HEK293T (cell line): Measurements from ENCODE around the gene SLC10A7.

Experiments used
- BHLHE40 ChIP-seq: fragments of 450-650 bp; IDR thresholded peaks from 2 replicates; pipeline ENCODE4 v1.6.1; 2016; ENCODE audit warnings: mild to moderate bottlenecking, moderate library complexity, borderline replicate concordance
- ELF4 ChIP-seq: fragments of 450-650 bp; IDR thresholded peaks from 2 replicates; pipeline ENCODE4 v1.6.1; 2017; ENCODE audit warnings: antibody characterized with exemption
- FOXA1 ChIP-seq: fragments of 450-650 bp; IDR thresholded peaks from 2 replicates; pipeline ENCODE4 v1.6.1; 2016; ENCODE audit warnings: mild to moderate bottlenecking
- FOXK2 ChIP-seq: fragments of 450-650 bp; IDR thresholded peaks from 2 replicates; pipeline ENCODE4 v1.6.1; 2016; ENCODE audit warnings: mild to moderate bottlenecking
- FOXM1 ChIP-seq: fragments of 450-650 bp; IDR thresholded peaks from 2 replicates; pipeline ENCODE4 v1.6.1; 2017; ENCODE audit warnings: mild to moderate bottlenecking, borderline replicate concordance
- HDGF ChIP-seq: fragments of 450-650 bp; IDR thresholded peaks from 2 replicates; pipeline ENCODE4 v1.6.1; 2017; ENCODE audit warnings: antibody characterized with exemption, borderline replicate concordance
- SP1 ChIP-seq: fragments of 450-650 bp; IDR thresholded peaks from 2 replicates; pipeline ENCODE4 v1.6.1; 2017
- SUZ12 ChIP-seq: fragments of 450-650 bp; IDR thresholded peaks from 2 replicates; pipeline ENCODE4 v1.6.1; 2016; ENCODE audit warnings: mild to moderate bottlenecking
- TARDBP ChIP-seq: fragments of 450-650 bp; IDR thresholded peaks from 2 replicates; pipeline ENCODE4 v1.6.1; 2016
- ZNF384 ChIP-seq: fragments of 450-650 bp; IDR thresholded peaks from 2 replicates; pipeline ENCODE4 v1.6.1; 2016
- TF ChIP-seq, protein P1 (sequence below): fragments of 450-650 bp; IDR thresholded peaks from 2 replicates; pipeline ENCODE4 v1.6.1; 2016

- TF ChIP-seq, protein P1, sequence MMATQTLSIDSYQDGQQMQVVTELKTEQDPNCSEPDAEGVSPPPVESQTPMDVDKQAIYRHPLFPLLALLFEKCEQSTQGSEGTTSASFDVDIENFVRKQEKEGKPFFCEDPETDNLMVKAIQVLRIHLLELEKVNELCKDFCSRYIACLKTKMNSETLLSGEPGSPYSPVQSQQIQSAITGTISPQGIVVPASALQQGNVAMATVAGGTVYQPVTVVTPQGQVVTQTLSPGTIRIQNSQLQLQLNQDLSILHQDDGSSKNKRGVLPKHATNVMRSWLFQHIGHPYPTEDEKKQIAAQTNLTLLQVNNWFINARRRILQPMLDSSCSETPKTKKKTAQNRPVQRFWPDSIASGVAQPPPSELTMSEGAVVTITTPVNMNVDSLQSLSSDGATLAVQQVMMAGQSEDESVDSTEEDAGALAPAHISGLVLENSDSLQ, result no peak
- no peak for TF ChIP-seq SP1
- TF ChIP-seq SUZ12, result no peak
- TF ChIP-seq FOXM1, result no peak
- TF ChIP-seq TARDBP, result no peak
- no peak for TF ChIP-seq BHLHE40
- no peak for TF ChIP-seq ZNF384
- no peak for TF ChIP-seq FOXA1
- TF ChIP-seq FOXK2, result no peak
- no peak for TF ChIP-seq ELF4
- TF ChIP-seq HDGF, result no peak
Measured at GRCh38 chr4:146456681-146457080, 65.1 kb downstream of the SLC10A7 start.
